NCI-H1417 (cell line): ENCODE data around the gene SMTNL2.
"Not testable (repeated sequence)": the region's sequence is repeated elsewhere in the genome, so short reads cannot be mapped to it uniquely, and the experiment has no call there.

ENCODE experiments used
- DNase-seq, 3 experiments: peaks; one replicate each; lab custom pipeline; 2025; lab: John Stamatoyannopoulos, UW

SMTNL2 gene

DNA sequence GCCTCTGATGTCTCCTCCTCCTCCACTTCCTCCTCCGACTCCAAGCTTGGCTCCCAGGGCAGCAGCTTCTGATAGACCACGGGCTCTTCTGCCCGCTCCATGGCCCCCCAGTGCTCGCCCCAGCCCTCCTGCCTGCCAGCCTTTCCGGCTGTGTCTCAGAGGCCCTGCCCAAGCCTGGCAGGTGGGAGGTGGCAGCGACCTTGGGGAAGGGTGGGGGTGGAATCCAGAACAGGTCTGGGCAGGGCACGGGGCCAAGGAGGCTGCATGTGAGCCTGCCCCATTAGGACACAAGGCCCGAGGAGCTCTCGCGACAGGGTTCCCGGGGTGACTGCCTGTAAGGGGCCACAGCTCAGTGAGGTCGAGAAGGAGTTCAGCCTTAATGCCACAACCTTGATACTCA lies 23.9 kb upstream of the SMTNL2 start, which contains the start of gene GGT6:
Gene GGT6 (minus strand): TSS at position 157 of the 400 bp plus-strand sequence. CDS start 56 bp downstream, at position 101.
- DNase-seq, result no peak

DNA sequence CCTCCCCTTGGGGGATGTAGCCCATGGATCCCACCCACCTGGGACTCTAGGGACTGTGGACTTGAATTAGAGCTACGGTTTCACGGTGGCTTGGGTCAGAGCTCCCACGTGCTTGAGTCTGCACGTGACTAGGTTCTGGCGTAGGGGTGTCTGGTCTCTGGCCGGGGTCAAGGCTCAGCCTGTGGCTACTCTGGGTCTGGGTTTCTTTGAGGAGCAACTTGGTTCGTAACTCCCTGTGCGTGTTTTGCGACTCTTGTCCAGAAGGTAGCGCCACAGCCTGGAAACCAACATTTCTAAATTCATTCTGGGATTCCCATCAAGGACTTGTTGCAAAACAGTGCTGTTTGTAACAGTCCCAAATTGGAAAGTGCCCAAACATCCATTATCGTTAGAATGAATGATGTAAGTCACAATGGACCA lies 23.5 kb upstream of the SMTNL2 start:
- no peak for DNase-seq

GRCh38 chr17:4562015-4562969 lies 22.0 kb upstream of the SMTNL2 start:
- no peak for DNase-seq

DNA sequence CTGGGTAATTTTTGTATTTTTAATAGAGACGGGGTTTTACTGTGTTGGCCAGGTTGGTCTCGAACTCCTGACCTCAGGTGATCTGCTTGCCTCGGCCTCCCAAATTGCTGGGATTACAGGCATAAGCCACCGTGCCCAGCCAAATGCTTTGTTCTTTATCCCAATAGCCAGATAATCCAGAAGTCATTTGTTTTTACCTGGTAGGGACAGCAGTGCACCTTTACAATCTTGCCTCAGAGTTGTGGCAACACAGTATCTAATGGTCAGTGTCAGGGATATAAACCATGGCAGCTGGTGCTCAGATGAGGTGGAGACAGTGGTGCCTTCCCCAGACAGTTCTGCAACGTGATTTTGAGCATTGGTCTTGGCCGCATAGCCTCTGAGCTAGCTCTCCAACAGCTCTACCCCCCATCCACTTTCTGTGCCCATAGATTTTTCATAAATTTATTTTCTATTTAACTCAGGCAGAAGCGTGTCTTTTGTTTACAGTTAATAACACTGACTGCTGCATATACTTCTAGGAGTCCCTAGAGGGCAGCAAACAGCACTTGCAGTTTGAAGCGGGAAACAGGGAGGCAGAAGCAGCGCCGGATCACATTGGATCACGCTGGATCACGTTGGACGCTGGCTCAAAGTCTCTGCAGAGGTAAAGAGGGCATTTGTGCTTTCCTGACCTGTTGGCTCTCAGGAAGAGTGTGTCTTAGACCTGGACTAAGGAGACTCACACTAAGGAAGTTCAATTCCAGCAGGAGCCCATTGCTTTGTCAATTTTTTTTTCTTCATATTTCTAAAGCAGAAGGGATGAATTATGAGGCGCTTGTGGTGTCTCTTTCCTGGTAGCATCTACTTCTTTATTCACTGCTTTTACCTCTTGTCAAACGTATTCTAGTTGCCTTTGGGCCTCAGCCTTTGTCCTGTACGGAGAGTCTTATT lies 18.9 kb upstream of the SMTNL2 start:
- peak; percentile 59 to 82 (median 75) for DNase-seq

DNA sequence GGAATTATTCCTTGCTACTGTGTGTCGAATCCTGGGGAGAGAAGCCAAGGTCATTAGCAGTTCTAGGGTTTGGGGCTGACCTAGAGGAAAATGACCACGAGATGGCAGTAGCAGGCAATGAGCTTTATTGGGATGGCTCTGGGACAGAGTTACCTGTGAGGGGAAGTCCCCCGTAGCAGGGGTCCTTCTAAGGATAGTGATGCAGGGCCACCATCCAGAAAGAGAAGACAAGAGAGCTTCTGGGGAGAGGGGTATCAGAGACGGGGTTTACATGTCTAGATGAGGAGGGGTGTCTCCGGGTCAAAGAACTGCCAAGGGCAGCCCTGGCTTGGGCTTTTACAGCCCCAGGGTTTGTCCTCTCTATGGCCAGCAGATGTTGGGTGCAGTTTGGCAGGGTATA lies 17.5 kb upstream of the SMTNL2 start:
- peak; percentile 36 to 77 (median 53) for DNase-seq

DNA sequence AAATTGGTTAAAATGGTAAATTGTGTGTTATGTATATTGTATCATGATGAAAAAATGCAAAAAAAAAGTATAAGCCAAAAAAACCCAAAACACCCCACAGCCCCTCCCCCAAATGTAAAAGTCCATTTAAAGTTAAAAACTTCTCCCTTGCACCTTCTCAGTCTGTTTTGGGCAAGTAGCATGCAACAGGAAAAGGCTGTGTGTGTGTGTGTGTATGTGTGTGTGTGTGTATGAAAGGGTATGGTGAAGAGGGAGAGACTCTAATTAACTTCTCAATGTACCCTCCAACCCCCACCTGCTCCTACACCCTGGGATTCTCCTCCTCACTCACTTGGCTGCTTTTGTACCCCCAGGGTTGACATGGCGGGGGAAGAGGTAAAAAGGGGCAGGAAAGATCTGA lies 14.7 kb upstream of the SMTNL2 start:
- DNase-seq, result no peak

DNA sequence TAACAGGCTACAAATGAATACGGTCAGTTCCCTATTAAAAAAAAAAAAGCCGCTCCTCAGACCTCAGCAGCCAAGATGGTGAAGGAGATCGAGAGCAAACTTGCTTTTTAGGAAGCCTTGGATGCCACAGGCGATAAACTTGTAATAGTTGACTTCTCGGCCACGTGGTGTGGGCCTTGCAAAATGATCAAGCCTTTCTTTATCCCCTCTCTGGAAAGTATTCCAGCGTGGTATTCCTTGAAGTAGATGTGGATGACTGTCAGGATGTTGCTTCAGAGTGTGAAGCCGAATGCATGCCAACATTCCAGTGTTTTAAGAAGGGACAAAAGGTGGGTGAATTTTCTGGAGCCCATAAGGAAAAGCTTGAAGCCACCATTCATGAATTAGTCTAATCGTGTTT lies 12.2 kb upstream of the SMTNL2 start:
- DNase-seq, result no peak

DNA sequence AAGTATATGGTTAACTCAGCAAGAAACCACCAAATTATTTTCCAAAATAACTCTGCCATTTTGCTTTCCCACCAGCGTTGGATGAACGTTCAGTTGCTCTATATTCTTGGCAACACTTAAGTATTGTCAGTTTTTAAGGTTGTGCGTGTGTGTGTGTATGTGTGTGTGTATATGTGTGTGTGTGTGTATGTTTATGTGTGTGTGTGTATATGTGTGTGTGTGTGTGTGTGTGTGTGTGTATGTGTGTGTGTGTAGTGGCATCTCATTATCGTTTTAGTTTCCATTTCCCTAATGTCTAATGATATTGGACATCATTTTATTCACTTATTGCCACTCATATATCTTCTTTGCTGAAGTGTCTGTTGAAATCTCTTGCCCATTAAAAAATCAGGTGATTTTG lies 11.2 kb upstream of the SMTNL2 start:
- no peak for DNase-seq

DNA sequence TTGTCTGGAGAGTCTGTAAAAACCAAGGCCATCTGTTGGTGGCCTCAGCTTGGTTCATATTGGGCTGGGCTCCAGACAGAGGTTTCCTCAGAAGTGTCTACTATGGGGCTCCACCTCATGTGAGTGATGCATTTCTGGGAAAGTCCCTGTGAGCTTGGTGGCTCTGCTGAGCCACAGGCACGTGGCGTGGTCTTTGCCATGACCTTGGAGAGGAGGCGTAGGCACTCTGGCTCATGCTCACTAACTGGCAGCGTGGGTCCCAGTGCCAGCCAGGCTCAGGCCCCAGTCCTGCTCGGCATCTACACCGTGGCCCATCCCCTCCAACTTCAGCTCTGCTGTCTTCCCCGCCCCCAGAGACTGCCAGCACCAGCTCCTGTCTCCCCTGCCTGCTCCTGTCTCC lies 10.7 kb upstream of the SMTNL2 start:
- DNase-seq, result no peak

- DNase-seq, result no peak
These were observed 9.8 kb upstream of the SMTNL2 start for GRCh38 chr17:4574448-4575045.

DNA sequence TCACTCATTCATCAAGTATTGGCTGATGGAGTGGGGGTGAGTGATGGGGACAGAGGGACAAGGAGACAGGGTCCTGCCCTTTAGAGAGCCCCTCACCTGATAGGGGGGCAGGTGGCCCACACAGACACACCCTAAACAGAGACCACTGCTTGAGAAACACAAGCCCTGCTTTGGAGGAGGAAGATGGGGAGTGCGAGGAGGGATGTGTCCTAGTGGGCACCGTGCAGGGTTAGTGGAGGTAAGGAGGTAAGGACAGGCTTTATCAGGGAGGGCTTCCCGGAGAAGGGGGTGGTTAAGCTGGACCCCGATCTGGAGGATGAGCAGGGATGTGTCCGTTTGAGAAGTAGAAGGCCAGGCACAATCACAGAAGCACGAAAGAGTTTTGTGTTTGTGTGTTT lies 8.2 kb upstream of the SMTNL2 start:
- DNase-seq, result no peak

GRCh38 chr17:4576729-4577322 lies 7.5 kb upstream of the SMTNL2 start:
- no peak for DNase-seq

DNA sequence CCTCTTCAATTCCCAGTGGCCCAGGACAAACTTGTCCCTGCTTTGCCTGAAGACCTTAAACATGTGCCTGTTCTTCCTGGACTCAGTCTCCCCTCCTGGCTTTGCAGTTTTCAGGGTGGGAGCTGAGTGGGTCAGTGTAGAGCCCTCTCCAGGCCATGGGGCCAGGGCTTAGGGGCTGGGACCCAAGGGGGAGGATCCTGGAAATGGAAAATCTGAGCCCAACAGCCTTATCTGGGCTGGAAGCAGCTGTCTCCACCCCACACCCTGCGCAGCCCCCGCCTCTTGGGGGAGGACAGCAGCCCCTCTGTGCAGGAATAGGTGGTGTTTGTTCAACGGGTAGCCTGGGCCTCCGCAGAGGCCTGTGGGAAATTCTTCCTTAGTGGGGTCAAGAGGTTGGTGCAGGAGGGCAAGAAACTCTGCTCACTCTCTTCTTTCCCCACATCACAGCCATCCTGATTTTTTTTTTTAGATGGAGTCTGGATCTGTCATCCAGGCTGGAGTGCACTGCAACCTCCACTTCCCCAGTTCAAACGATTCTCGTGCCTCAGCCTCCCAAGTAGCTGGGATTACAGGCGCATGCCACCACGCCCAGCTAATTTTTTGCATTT lies 6.8 kb upstream of the SMTNL2 start:
- DNase-seq, result no peak

DNA sequence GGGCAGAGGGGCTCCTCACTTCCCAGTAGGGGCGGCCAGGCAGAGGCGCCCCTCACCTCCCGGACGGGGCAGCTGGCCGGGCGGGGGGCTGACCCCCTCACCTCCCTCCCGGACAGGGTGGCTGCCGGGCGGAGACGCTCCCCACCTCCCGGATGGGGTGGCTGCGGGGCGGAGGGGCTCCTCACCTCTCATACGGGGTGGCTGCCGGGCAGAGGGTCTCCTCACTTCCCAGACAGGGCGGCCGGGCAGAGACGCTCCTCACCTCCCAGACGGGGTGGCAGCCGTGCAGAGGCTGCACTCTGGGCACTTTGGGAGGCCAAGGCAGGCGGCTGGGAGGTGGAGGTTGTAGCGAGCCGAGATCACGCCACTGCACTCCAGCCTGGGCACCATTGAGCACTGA lies 6.0 kb upstream of the SMTNL2 start:
- DNase-seq, result not testable (repeated sequence)

GRCh38 chr17:4579678-4580077 lies 4.7 kb upstream of the SMTNL2 start:
- no peak for DNase-seq

DNA sequence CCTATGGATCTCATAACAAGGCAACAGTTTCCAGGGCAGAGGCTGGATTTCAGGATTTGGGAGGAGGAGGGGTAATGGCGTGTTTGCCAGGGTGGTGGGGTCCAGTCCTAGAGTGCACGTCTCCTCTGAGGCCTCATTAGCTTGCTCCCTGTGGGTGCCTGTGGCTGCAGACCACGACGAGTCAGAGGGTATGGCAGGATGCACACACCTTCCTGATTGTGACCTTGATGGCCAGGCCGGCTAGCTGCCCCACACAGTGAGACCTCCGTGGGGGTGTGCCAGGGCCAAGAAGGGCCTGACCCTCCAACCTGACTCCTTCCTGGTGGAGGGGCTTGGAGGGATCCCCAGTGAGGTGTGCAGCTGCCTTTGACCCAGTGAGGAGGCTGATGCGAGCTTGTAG lies 4.0 kb upstream of the SMTNL2 start:
- no peak for DNase-seq

GRCh38 chr17:4582101-4582501 lies 2.2 kb upstream of the SMTNL2 start:
- no peak for DNase-seq

DNA sequence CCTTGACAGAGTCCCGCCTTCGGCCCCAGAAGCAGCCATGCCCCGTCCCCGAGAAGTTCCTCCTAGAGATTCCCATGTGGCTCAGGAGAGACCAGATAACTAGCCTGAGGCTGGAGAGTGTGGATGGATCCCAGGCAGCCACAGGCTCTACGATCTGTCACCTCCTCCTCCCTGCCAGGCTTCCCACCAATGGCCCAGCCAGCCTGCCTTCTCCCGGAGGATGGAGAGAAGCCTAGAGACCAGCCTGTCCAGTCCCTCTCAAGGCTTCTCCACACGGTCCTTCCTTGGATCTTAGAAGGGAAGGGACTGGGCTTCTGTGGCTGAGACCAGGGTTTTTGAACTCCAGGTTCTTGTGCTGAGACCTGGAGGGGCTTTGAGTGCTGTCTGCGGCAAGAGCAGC lies 1.6 kb upstream of the SMTNL2 start:
- DNase-seq, result no peak

GRCh38 chr17:4583206-4583605 lies 1.1 kb upstream of the SMTNL2 start:
- no peak for DNase-seq

GRCh38 chr17:4583782-4584100 lies 588 bp upstream of the SMTNL2 start:
- peak in 2 of 3 experiments; percentile 31 to 33 for DNase-seq

DNA sequence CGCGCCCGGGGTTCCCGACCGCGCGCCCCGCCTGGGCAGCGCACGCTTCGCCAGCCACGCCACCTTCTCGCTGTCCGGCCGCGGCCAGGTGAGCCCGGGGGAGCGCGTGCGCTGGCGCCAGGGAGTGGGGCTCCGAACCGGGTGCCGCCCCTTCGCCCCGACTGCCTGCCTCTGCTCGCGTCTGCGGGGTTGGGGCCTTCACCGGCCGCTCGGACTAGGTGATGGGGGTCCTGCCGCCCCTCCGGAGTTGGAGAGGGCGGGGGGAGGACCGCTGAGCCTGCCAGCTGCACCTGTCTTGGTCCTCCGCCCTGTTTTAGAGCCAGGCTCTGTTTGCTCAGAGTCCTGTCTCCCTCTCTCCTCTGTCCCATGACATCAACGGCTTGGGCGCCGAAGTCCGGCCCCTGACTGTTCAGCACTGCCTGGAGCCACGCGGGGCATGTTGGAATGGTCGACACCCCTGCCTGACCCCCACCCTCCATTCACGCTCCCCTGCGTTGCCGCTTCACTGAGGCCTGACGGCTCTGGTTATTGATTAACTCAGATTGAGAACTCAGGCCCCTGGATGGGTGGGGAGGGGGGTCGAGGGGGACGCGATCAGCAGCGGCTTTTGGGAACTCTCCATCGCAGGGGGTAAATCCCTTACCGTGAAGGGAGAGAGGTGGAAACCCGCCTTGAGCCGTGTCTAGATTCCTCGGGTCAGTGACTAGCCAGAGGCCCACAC lies 748 bp downstream of the SMTNL2 start:
- no peak for DNase-seq
